ENCODE results near the gene TMEM151A.

DNA sequence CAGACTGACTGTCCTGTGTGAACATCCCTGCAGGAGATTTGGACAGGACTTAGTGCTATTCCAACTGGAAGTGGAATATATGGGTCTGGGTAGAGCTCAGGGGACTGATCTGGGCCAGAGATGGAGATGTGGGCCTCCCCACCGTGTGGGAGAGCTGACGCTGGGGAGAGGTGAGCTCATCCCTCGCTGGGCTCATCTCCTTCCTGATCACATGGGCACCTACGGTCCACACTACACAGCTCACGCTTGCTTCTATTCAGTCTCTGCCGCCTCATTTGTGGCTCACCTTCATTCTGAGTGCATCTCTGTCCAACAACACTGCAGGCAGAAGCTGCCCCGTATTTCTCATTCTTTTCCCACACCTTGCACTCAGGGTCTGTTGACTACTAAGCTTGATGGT, 39.9 kb upstream of the TMEM151A start:
- no peak for TF ChIP-seq EZH2 (IDR thresholded peaks at IDR 0.05; ENCODE audit: low read length, missing control alignments)
- TF ChIP-seq CTCF (conservative IDR thresholded peaks at IDR 0.05 in 1 of 2, IDR thresholded peaks at IDR 0.05 in 1 of 2; ENCODE audit: low read depth in 1 of 2, low read length in 2 of 2), result no peak

Data from fibroblast of lung (primary cell).